MM.1S (cell line): ENCODE measurements around the gene GZF1.
"Not testable (repeated sequence)": the region's sequence is repeated elsewhere in the genome, so short reads cannot be mapped to it uniquely, and the experiment has no call there.

Experiments
- DNase-seq: peaks from one replicate; pipeline ENCODE4 v3.0.0-alpha.2; 2015
- H2AFZ ChIP-seq: fragments of 300-600 bp; sonication (generic); 2 replicates; pipeline ENCODE4 v1.6.0; 2016; ENCODE audit warnings: antibody characterized with exemption, low read length
- H3F3A ChIP-seq: fragments of 300-600 bp; sonication (generic); 2 replicates; pipeline ENCODE4 v1.6.1; 2016; ENCODE audit warnings: mild to moderate bottlenecking, antibody characterized with exemption, low read length, moderate library complexity, mixed read lengths; ENCODE audit not compliant: insufficient read depth
- H3K27ac ChIP-seq: fragments of 300-600 bp; sonication (generic); 2 replicates; pipeline ENCODE4 v1.5.1; 2016; ENCODE audit warnings: mild to moderate bottlenecking, low read length
- H3K27me3 ChIP-seq: fragments of 300-600 bp; sonication (generic); replicated peaks from 2 replicates; pipeline ENCODE4 v1.6.0; 2016; ENCODE audit warnings: low read length; ENCODE audit not compliant: insufficient read depth
- H3K36me3 ChIP-seq: fragments of 300-600 bp; sonication (generic); replicated peaks from 2 replicates; pipeline ENCODE4 v1.6.1; 2016; ENCODE audit warnings: mild to moderate bottlenecking, low read length, mixed read lengths; ENCODE audit not compliant: insufficient read depth
- H3K4me1 ChIP-seq: fragments of 300-600 bp; sonication (generic); 2 replicates; pipeline ENCODE4 v1.6.1; 2016; ENCODE audit warnings: low read length, mixed read lengths
- H3K4me2 ChIP-seq: fragments of 300-600 bp; sonication (generic); 2 replicates; pipeline ENCODE4 v1.6.0; 2016; ENCODE audit warnings: low read depth, low read length
- H3K4me3 ChIP-seq: fragments of 300-600 bp; sonication (generic); 2 replicates; pipeline ENCODE4 v1.5.1; 2016; ENCODE audit warnings: low read length, mixed read lengths
- H3K79me2 ChIP-seq: fragments of 300-600 bp; sonication (generic); 2 replicates; pipeline ENCODE4 v1.6.1; 2016; ENCODE audit warnings: mixed run types, low read length, mixed read lengths
- H3K9ac ChIP-seq: fragments of 300-600 bp; sonication (generic); 2 replicates; pipeline ENCODE4 v1.6.1; 2016; ENCODE audit warnings: low read length, mixed read lengths
- H3K9me2 ChIP-seq: fragments of 300-600 bp; sonication (generic); replicated peaks from 2 replicates; pipeline ENCODE4 v1.6.1; 2016; ENCODE audit warnings: mild to moderate bottlenecking, low read length, mixed read lengths; ENCODE audit not compliant: insufficient read depth
- H3K9me3 ChIP-seq: fragments of 300-600 bp; sonication (generic); replicated peaks from 2 replicates; pipeline ENCODE4 v1.6.1; 2016; ENCODE audit warnings: mild to moderate bottlenecking, low read length, mixed read lengths; ENCODE audit not compliant: insufficient read depth
- H4K20me1 ChIP-seq: fragments of 300-600 bp; sonication (generic); 2 replicates; pipeline ENCODE4 v1.6.1; 2016; ENCODE audit warnings: mild to moderate bottlenecking, low read length, moderate library complexity, mixed read lengths; ENCODE audit not compliant: insufficient read depth
- EZH2 ChIP-seq: fragments of 300-600 bp; sonication (generic); optimal IDR thresholded peaks from 2 replicates; pipeline ENCODE3; 2017; ENCODE audit warnings: low read depth, mild to moderate bottlenecking, antibody characterized with exemption, low read length, mixed read lengths
- EZH2phosphoT487 ChIP-seq: fragments of 300-600 bp; sonication (generic); IDR thresholded peaks from 2 replicates; pipeline ENCODE4 v1.6.1; 2018; ENCODE audit warnings: antibody characterized with exemption, low read length
- TF ChIP-seq, protein P1 (sequence below): fragments of 300-600 bp; sonication (generic); IDR thresholded peaks from 2 replicates; pipeline ENCODE4 v1.5.1; 2016; ENCODE audit warnings: antibody characterized with exemption, low read length, mixed read lengths

GZF1 gene

DNA sequence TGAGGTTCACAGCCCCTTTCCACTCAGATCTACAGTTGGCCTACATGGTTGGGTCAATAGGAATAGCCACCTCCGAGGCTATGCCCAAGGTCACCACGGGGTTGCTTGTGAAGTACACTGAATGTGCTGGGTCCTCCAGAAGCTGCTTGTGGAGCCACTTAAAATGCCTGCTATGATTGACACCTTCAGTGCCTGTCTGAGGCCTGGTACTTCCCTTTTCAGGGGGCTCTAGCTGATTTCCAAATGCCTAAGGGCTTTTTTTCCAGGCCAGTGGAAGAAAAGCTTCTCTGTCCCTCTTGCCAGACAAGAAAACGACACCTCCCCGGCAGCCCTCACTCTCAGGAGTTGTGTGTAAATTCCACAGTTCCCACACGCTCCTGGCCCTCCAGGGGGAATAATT, 17.6 kb upstream of the GZF1 start:
- H3F3A ChIP-seq: peaks cover 5% of the 10 kb centered on the region
- no peaks in the 10 kb centered on the region for H3K36me3 ChIP-seq
- no peak overlapping the region for H3K4me2 ChIP-seq
- H4K20me1 ChIP-seq: no peaks in the 10 kb centered on the region
- no peak for TF ChIP-seq EZH2
- no peak overlapping the region for H2AFZ ChIP-seq
- no peaks in the 10 kb centered on the region for H3K27me3 ChIP-seq
- H3K4me1 ChIP-seq: peaks cover 6% of the 10 kb centered on the region
- no peak overlapping the region for H3K9ac ChIP-seq
- no peak overlapping the region for H3K27ac ChIP-seq
- no peak overlapping the region for H3K4me3 ChIP-seq
- 0 out of 2 replicates have a peak, but pooled peaks cover 5% of the 10 kb centered on the region for H3K79me2 ChIP-seq
- no peaks in the 10 kb centered on the region for H3K9me2 ChIP-seq
- DNase-seq: no peak
- H3K9me3 ChIP-seq: no peaks in the 10 kb centered on the region

DNA sequence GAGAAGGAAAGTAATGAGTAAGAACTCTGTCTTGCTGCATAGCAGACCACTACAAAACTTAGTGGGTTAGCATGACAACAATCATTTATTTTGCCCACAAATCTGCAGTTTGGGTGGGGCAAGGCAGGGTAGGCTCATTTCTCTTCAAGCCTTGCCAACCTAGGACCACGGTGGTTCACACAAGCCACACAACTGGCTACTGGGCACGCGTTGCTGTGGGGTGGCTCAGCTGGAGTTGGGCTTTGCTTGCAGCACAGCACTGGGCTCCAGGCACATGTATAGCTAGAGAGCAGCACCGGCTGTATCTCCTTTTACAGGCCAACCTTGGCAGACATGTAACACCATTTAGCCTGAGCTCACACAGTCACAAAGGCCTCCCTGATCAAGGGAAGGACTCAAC, 16.0 kb upstream of the GZF1 start:
- Histone ChIP-seq H3F3A (peaks cover 18% of the 10 kb centered on the region), H3K79me2 (peaks cover 10% of the 10 kb centered on the region), H2AFZ (no peak overlapping the region), H3K27me3 (no peaks in the 10 kb centered on the region), H3K9ac (no peak overlapping the region), H3K4me3 (no peak overlapping the region), H4K20me1 (no peaks in the 10 kb centered on the region), H3K9me2 (no peaks in the 10 kb centered on the region), H3K27ac (no peak overlapping the region), H3K4me1 (peaks cover 7% of the 10 kb centered on the region), H3K9me3 (no peaks in the 10 kb centered on the region), H3K4me2 (no peak overlapping the region), H3K36me3 (no peaks in the 10 kb centered on the region)
- TF ChIP-seq, protein P1, sequence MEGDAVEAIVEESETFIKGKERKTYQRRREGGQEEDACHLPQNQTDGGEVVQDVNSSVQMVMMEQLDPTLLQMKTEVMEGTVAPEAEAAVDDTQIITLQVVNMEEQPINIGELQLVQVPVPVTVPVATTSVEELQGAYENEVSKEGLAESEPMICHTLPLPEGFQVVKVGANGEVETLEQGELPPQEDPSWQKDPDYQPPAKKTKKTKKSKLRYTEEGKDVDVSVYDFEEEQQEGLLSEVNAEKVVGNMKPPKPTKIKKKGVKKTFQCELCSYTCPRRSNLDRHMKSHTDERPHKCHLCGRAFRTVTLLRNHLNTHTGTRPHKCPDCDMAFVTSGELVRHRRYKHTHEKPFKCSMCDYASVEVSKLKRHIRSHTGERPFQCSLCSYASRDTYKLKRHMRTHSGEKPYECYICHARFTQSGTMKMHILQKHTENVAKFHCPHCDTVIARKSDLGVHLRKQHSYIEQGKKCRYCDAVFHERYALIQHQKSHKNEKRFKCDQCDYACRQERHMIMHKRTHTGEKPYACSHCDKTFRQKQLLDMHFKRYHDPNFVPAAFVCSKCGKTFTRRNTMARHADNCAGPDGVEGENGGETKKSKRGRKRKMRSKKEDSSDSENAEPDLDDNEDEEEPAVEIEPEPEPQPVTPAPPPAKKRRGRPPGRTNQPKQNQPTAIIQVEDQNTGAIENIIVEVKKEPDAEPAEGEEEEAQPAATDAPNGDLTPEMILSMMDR: no peak
- TF ChIP-seq EZH2phosphoT487 (no peak), EZH2 (no peak)
- DNase-seq: no peak

DNA sequence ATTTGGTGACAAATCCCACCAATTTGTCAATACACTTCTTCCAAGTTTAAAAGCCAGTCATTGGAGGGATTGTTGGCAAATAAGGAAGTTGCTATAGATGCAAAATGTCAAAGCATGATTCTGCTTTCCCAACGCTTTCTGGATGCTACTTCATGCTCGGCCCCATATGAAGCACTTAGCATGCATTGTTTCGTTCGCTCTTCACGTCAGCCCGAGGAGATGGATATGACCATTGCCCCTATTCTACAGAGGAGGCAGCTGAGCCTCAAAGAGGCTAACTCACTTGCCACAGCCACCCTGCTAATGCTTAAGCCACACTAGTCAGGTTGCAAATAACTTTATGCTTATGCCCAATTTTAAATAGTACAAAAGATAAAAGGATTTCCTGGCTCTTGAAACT, 14.2 kb upstream of the GZF1 start:
- TF ChIP-seq EZH2 (no peak), EZH2phosphoT487 (no peak)
- TF ChIP-seq, protein P1: no peak
- H2AFZ ChIP-seq: no peak overlapping the region
- no peak overlapping the region for H3K9ac ChIP-seq
- no peak for DNase-seq
- no peaks in the 10 kb centered on the region for H3K9me3 ChIP-seq
- H3K4me2 ChIP-seq: no peak overlapping the region
- H3K9me2 ChIP-seq: no peaks in the 10 kb centered on the region
- H3F3A ChIP-seq: peaks cover 21% of the 10 kb centered on the region
- H4K20me1 ChIP-seq: no peaks in the 10 kb centered on the region
- H3K4me3 ChIP-seq: no peak overlapping the region
- H3K36me3 ChIP-seq: no peaks in the 10 kb centered on the region
- H3K27ac ChIP-seq: no peak overlapping the region
- H3K4me1 ChIP-seq: peaks cover 16% of the 10 kb centered on the region
- no peaks in the 10 kb centered on the region for H3K27me3 ChIP-seq
- H3K79me2 ChIP-seq: peaks cover 28% of the 10 kb centered on the region

DNA sequence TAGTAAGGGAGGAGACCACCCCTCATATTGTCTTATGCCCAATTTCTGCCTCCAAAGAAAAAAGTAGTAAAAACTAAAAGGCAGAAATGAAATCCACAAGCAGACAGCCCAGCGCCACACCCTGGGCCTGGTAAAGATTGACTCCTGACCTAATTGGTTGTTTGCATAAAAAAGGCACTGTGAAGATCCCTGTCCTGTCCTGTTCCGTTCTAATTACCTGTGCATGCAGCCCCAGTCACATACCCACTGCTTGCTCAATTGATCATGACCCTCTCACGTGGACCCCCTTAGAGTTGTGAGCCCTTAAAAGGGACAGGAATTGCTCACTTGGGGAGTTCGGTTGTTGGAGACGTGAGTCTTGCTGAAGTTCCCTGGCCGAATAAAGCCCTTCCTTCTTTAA, 13.5 kb upstream of the GZF1 start:
- H2AFZ ChIP-seq, H3K4me3 ChIP-seq, H3K9ac ChIP-seq, H4K20me1 ChIP-seq, DNase-seq, H3K36me3 ChIP-seq, H3K27ac ChIP-seq, H3K27me3 ChIP-seq, H3K9me3 ChIP-seq, H3K9me2 ChIP-seq, H3K4me2 ChIP-seq: not testable (repeated sequence)
- peaks cover 21% of the 10 kb centered on the region for H3F3A ChIP-seq
- H3K4me1 ChIP-seq: peaks cover 18% of the 10 kb centered on the region
- H3K79me2 ChIP-seq: peaks cover 35% of the 10 kb centered on the region
